Hepatocyte (in vitro differentiated cells): Measurements from ENCODE around the gene OR2AK2.

Experiments
- EZH2 ChIP-seq: fragments of 200-600 bp; sonication (generic); IDR thresholded peaks from 2 replicates; pipeline ENCODE4 v1.6.1; 2016; ENCODE audit warnings: antibody characterized with exemption, mild to moderate bottlenecking, borderline replicate concordance
- EZH2phosphoT487 ChIP-seq: fragments of 200-600 bp; sonication (generic); IDR thresholded peaks from one replicate; pipeline ENCODE4 v1.6.1; 2018; ENCODE audit warnings: antibody characterized with exemption, mild to moderate bottlenecking, low read depth, moderate library complexity; ENCODE audit not compliant: unreplicated experiment, severe bottlenecking
- TF ChIP-seq, protein P1 (sequence below): fragments of 200-600 bp; sonication (generic); IDR thresholded peaks from 2 replicates; pipeline ENCODE4 v1.5.1; 2016; ENCODE audit warnings: antibody characterized with exemption, mild to moderate bottlenecking; ENCODE audit not compliant: poor library complexity

GRCh38 chr1:248007778-248008177, 42.7 kb downstream of the OR2AK2 start:
- TF ChIP-seq, protein P1, sequence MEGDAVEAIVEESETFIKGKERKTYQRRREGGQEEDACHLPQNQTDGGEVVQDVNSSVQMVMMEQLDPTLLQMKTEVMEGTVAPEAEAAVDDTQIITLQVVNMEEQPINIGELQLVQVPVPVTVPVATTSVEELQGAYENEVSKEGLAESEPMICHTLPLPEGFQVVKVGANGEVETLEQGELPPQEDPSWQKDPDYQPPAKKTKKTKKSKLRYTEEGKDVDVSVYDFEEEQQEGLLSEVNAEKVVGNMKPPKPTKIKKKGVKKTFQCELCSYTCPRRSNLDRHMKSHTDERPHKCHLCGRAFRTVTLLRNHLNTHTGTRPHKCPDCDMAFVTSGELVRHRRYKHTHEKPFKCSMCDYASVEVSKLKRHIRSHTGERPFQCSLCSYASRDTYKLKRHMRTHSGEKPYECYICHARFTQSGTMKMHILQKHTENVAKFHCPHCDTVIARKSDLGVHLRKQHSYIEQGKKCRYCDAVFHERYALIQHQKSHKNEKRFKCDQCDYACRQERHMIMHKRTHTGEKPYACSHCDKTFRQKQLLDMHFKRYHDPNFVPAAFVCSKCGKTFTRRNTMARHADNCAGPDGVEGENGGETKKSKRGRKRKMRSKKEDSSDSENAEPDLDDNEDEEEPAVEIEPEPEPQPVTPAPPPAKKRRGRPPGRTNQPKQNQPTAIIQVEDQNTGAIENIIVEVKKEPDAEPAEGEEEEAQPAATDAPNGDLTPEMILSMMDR, result no peak
- TF ChIP-seq EZH2 (no peak), EZH2phosphoT487 (no peak)
